Neural cell (in vitro differentiated cells): ENCODE data around the gene OR6N2.

Experiments used
- EP300 ChIP-seq: fragments of 450-650 bp; conservative IDR thresholded peaks from 2 replicates; pipeline ENCODE4 v1.6.1; 2014; ENCODE audit warnings: antibody characterized with exemption, mild to moderate bottlenecking, moderate library complexity; ENCODE audit not compliant: poor library complexity, severe bottlenecking
- EZH2 ChIP-seq: fragments of 200-600, 300-800 bp; shearing (Covaris generic), sonication (generic); IDR thresholded peaks from 2 replicates; pipeline ENCODE4 v1.6.1; 2014; ENCODE audit warnings: antibody characterized with exemption, low read length, borderline replicate concordance, mild to moderate bottlenecking; ENCODE audit not compliant: insufficient read depth, poor library complexity, severe bottlenecking
- POLR2AphosphoS5 ChIP-seq: IDR thresholded peaks from 2 replicates; pipeline ENCODE4 v1.6.1; 2012
- SMC3 ChIP-seq: fragments of 450-650 bp; conservative IDR thresholded peaks from 2 replicates; pipeline ENCODE4 v1.6.1; 2014; ENCODE audit warnings: antibody characterized with exemption, mild to moderate bottlenecking, moderate library complexity; ENCODE audit not compliant: poor library complexity
- TAF1 ChIP-seq: IDR thresholded peaks from 2 replicates; pipeline ENCODE4 v1.6.1; 2012; ENCODE audit warnings: low read depth
- TF ChIP-seq, protein P1 (sequence below): fragments of 450-650 bp; IDR thresholded peaks from 2 replicates; pipeline ENCODE4 v1.5.1; 2014; ENCODE audit warnings: antibody characterized with exemption, mild to moderate bottlenecking, moderate library complexity; ENCODE audit not compliant: poor library complexity, severe bottlenecking

DNA sequence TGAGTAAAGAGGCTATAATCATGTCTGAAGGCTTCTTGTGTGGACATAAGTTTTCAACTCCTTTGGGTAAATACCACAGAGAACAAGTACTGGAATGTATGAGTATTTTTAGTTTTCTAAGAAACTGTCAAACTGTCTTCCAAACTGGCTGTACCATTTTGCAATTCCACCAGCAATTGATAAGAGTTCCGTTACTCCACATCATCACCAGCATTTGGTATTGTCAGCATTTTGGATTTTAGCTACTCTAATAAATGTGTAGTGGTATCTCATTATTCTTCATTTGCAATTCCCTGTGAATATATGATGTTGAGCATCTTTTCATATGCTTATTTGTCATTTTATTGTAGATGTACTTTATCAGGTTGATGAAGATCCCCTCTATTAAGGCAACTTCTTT, 40.7 kb upstream of the OR6N2 start:
- TF ChIP-seq, protein P1, sequence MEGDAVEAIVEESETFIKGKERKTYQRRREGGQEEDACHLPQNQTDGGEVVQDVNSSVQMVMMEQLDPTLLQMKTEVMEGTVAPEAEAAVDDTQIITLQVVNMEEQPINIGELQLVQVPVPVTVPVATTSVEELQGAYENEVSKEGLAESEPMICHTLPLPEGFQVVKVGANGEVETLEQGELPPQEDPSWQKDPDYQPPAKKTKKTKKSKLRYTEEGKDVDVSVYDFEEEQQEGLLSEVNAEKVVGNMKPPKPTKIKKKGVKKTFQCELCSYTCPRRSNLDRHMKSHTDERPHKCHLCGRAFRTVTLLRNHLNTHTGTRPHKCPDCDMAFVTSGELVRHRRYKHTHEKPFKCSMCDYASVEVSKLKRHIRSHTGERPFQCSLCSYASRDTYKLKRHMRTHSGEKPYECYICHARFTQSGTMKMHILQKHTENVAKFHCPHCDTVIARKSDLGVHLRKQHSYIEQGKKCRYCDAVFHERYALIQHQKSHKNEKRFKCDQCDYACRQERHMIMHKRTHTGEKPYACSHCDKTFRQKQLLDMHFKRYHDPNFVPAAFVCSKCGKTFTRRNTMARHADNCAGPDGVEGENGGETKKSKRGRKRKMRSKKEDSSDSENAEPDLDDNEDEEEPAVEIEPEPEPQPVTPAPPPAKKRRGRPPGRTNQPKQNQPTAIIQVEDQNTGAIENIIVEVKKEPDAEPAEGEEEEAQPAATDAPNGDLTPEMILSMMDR: no peak
- TF ChIP-seq POLR2AphosphoS5: no peak
- no peak for TF ChIP-seq TAF1
- no peak for TF ChIP-seq EZH2
- no peak for TF ChIP-seq SMC3
- no peak for TF ChIP-seq EP300
